Loucy (cell line): ENCODE data around the gene SEPTIN11.
A peak's percentile ranks its signal among the peaks of the same experiment; 100 is the strongest.

Experiments
- H2AFZ ChIP-seq: fragments of 200-600 bp; sonication (generic); 2 replicates; pipeline ENCODE4 v1.6.0; 2016; ENCODE audit warnings: antibody characterized with exemption, mild to moderate bottlenecking, low read length, moderate library complexity
- H3F3A ChIP-seq: fragments of 200-600 bp; 2 replicates; pipeline ENCODE4 v1.6.0; 2016; ENCODE audit warnings: antibody characterized with exemption, low read depth, mild to moderate bottlenecking
- H3K27me3 ChIP-seq: fragments of 200-600 bp; sonication (generic); 2 replicates; pipeline ENCODE4 v1.6.1; 2014; ENCODE audit warnings: low read length, mild to moderate bottlenecking; ENCODE audit not compliant: insufficient read depth, poor library complexity, severe bottlenecking
- H3K36me3 ChIP-seq: fragments of 200-600 bp; sonication (generic); 2 replicates; pipeline ENCODE4 v1.6.1; 2016; ENCODE audit warnings: low read length; ENCODE audit not compliant: insufficient read depth
- H3K4me1 ChIP-seq: fragments of 200-600 bp; sonication (generic); 2 replicates; pipeline ENCODE4 v1.5.1; 2014; ENCODE audit warnings: low read length, mild to moderate bottlenecking; ENCODE audit not compliant: insufficient read depth, poor library complexity, severe bottlenecking
- H3K4me2 ChIP-seq: fragments of 200-600 bp; sonication (generic); 2 replicates; pipeline ENCODE4 v1.6.0; 2014; ENCODE audit warnings: antibody characterized with exemption, low read length, low read depth, mild to moderate bottlenecking; ENCODE audit not compliant: poor library complexity, severe bottlenecking
- H3K4me3 ChIP-seq: fragments of 200-600 bp; sonication (generic); 2 replicates; pipeline ENCODE4 v1.5.1; 2014; ENCODE audit warnings: low read length, mild to moderate bottlenecking, mixed read lengths; ENCODE audit not compliant: poor library complexity, severe bottlenecking
- H3K79me2 ChIP-seq: fragments of 200-600 bp; sonication (generic); 2 replicates; pipeline ENCODE4 v1.6.1; 2014; ENCODE audit warnings: low read length; ENCODE audit not compliant: insufficient read depth
- H3K9ac ChIP-seq: fragments of 200-600 bp; sonication (generic); 2 replicates; pipeline ENCODE4 v1.6.0; 2014; ENCODE audit warnings: mild to moderate bottlenecking, low read depth, low read length, moderate library complexity; ENCODE audit not compliant: poor library complexity, severe bottlenecking
- H3K9me2 ChIP-seq: fragments of 200-600 bp; sonication (generic); replicated peaks from 2 replicates; pipeline ENCODE4 v1.6.1; 2016; ENCODE audit warnings: low read depth, low read length, mixed read lengths
- H3K9me3 ChIP-seq: fragments of 200-600 bp; sonication (generic); 2 replicates; pipeline ENCODE4 v1.6.1; 2014; ENCODE audit warnings: mild to moderate bottlenecking, antibody characterized with exemption, low read length, low read depth; ENCODE audit not compliant: insufficient read depth
- H4K20me1 ChIP-seq: fragments of 200-600 bp; sonication (generic); 2 replicates; pipeline ENCODE4 v1.6.0; 2014; ENCODE audit warnings: antibody characterized with exemption, low read length, mild to moderate bottlenecking; ENCODE audit not compliant: insufficient read depth, poor library complexity, severe bottlenecking
- EZH2phosphoT487 ChIP-seq: fragments of 200-600 bp; IDR thresholded peaks from 2 replicates; pipeline ENCODE4 v1.6.1; 2018; ENCODE audit warnings: antibody characterized with exemption, mild to moderate bottlenecking, moderate library complexity, borderline replicate concordance
- TF ChIP-seq, protein P1 (sequence below): fragments of 200-600 bp; sonication (generic); conservative IDR thresholded peaks from 2 replicates; pipeline ENCODE4 v1.5.1; 2014; ENCODE audit warnings: mild to moderate bottlenecking, antibody characterized with exemption, low read length

SEPTIN11 gene

GRCh38 chr4:76984788-76985211 is 35.2 kb downstream of the SEPTIN11 start:
- H3K9ac ChIP-seq = no peak overlapping the region
- no peaks in the 10 kb centered on the region for H3K36me3 ChIP-seq
- TF ChIP-seq, protein P1, sequence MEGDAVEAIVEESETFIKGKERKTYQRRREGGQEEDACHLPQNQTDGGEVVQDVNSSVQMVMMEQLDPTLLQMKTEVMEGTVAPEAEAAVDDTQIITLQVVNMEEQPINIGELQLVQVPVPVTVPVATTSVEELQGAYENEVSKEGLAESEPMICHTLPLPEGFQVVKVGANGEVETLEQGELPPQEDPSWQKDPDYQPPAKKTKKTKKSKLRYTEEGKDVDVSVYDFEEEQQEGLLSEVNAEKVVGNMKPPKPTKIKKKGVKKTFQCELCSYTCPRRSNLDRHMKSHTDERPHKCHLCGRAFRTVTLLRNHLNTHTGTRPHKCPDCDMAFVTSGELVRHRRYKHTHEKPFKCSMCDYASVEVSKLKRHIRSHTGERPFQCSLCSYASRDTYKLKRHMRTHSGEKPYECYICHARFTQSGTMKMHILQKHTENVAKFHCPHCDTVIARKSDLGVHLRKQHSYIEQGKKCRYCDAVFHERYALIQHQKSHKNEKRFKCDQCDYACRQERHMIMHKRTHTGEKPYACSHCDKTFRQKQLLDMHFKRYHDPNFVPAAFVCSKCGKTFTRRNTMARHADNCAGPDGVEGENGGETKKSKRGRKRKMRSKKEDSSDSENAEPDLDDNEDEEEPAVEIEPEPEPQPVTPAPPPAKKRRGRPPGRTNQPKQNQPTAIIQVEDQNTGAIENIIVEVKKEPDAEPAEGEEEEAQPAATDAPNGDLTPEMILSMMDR = no peak
- TF ChIP-seq EZH2phosphoT487 = no peak
- H3K4me1 ChIP-seq = peaks cover 78% of the 10 kb centered on the region
- H4K20me1 ChIP-seq = no peaks in the 10 kb centered on the region
- H2AFZ ChIP-seq = peak overlapping the region; percentile 3; the same call in 1 of the 2 replicates
- peaks cover 76% of the 10 kb centered on the region for H3K79me2 ChIP-seq
- no peaks in the 10 kb centered on the region for H3K9me3 ChIP-seq
- H3K4me2 ChIP-seq = peak overlapping the region; percentile 49
- peak overlapping the region; percentile 24 for H3K4me3 ChIP-seq
- no peaks in the 10 kb centered on the region for H3K27me3 ChIP-seq
- H3K9me2 ChIP-seq = no peaks in the 10 kb centered on the region
- H3F3A ChIP-seq = no peaks in the 10 kb centered on the region

DNA sequence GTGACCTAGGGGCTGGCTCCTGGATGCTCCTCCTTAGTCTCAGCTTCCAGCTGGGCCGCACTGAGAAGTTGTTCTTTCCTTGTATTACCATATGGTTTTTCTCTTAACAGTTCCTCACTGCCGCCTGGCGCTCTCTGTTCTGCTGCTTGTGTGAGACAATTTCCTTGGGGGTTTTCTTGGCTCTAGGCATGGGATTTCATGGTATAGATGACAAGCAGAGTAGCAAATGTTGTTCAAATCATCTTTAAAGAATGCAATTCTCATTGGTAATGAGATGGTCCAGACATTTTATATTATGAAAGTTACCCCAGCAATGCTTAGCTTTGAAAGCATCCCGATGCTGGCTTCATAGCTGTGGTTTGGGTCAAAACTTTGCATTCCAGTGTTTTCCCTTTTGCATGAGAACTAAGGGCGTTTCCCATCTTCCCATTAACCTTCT is 37.6 kb downstream of the SEPTIN11 start:
- Histone ChIP-seq H3K9ac (no peak overlapping the region), H3K4me3 (no peak overlapping the region), H3K27me3 (no peaks in the 10 kb centered on the region), H3K4me1 (peaks cover 77% of the 10 kb centered on the region), H2AFZ (no peak overlapping the region), H4K20me1 (no peaks in the 10 kb centered on the region), H3K9me2 (no peaks in the 10 kb centered on the region), H3K9me3 (no peaks in the 10 kb centered on the region), H3K36me3 (peaks cover 3% of the 10 kb centered on the region; the same call in 1 of the 2 replicates), H3F3A (no peaks in the 10 kb centered on the region), H3K4me2 (no peak overlapping the region), H3K79me2 (peaks cover 73% of the 10 kb centered on the region)
- TF ChIP-seq, protein P1 = no peak
- TF ChIP-seq EZH2phosphoT487 = no peak

DNA sequence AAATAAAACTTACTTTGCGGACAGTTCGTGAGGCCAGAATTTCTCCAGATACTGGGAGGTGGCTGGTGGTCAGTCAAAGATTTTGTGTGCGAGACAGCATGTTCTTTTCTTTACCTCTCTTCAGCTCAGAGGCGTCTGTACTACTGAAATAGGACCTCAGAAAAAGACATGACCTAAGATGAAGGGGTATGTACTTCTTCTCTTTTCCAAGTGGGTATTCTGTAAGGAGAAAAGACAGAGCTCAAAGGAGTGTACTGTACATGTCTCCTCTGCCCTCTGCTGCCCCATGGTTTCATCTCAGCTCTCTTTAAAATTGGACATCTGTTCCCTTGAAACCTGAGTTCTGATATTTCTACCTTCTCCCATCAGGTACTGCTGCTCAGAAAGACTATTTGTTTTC is 38.1 kb downstream of the SEPTIN11 start:
- Histone ChIP-seq H3K9ac (no peak overlapping the region), H3K27me3 (no peaks in the 10 kb centered on the region), H3K36me3 (peaks cover 3% of the 10 kb centered on the region; the same call in 1 of the 2 replicates), H3K9me3 (no peaks in the 10 kb centered on the region), H4K20me1 (no peaks in the 10 kb centered on the region), H2AFZ (no peak overlapping the region), H3F3A (no peaks in the 10 kb centered on the region), H3K79me2 (peaks cover 74% of the 10 kb centered on the region), H3K4me1 (peaks cover 72% of the 10 kb centered on the region), H3K4me3 (no peak overlapping the region), H3K9me2 (no peaks in the 10 kb centered on the region), H3K4me2 (no peak overlapping the region)
- TF ChIP-seq, protein P1 = peak; percentile 19; the same call in 1 of the 2 replicates
- TF ChIP-seq EZH2phosphoT487 = no peak
